ENCODE data around the gene NDFIP1. TPM values are rescaled to one million over a fixed set of nuclear protein-coding genes. Genes with fewer than 3 reads are reported as not detected.

The NDFIP1 gene
- total and polyA plus RNA-seq, 10 of the 15 experiments (the other 5 are each of a cell fraction or from before 2014, with no cell fraction given) = 0.08 to 2.7 (median 0.92) TPM

DNA sequence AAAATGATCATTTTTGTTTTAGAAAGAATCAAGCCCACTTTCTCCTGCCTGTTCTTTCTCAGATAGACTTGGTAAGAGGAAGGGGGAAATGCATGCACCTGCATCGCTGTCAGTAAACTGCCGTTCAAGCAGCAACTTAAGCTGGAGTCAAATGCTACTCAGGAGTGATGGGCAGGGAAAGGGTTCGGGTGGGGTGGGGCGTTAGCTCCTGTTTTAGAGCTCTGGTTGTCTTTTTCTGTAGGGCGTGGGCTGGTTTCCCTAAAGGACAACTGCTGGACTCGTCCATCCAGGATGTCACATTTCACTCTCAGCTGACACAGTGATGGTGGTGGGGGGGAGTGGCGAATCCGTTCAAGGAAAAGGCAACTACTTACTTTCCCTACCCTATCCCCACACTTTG is 75.0 kb downstream of the NDFIP1 start:
- Histone ChIP-seq H3K27ac (ENCODE audit: control insufficient read depth, insufficient read depth) (no peak overlapping the region), H3K36me3 (ENCODE audit: control insufficient read depth in 2 of 2, insufficient read depth in 2 of 2, low read length in 1 of 2) (no peaks in the 10 kb centered on the region), H3K4me3 (no peak overlapping the region), H2AFZ (ENCODE audit: control insufficient read depth, low read depth, low read length) (no peak overlapping the region), H3K4me2 (ENCODE audit: control insufficient read depth, insufficient read depth) (no peak overlapping the region), H3K9me3 (replicated peaks; ENCODE audit: control insufficient read depth, insufficient read depth, low read length) (no peaks in the 10 kb centered on the region), H3K79me2 (ENCODE audit: control insufficient read depth, insufficient read depth, low read length) (no peaks in the 10 kb centered on the region), H4K20me1 (ENCODE audit: control insufficient read depth, insufficient read depth) (no peaks in the 10 kb centered on the region), H3K27me3 (replicated peaks in 1 of 2; ENCODE audit: control insufficient read depth in 2 of 2, insufficient read depth in 2 of 2, low read length in 1 of 2) (peaks cover 0 to 2% of the 10 kb centered on the region in 2 experiments; a peak in 1 of 4 replicates), H3K9ac (ENCODE audit: control insufficient read depth, insufficient read depth, low read length) (no peak overlapping the region), H3K4me1 (ENCODE audit: control insufficient read depth, insufficient read depth, low read length) (no peaks in the 10 kb centered on the region)
- RAD21 ChIA-PET (ENCODE audit: unreplicated experiment) = no interaction called here
- in situ Hi-C loops (cut with MboI) (no loop called here), intact Hi-C loops (cut with micrococcal nuclease; ENCODE audit: unreplicated experiment) (no loop called here)
- SMC1A ChIA-PET (ENCODE audit: uncharacterized antibody, unreplicated experiment) = no interaction called here
- FAIRE-seq = no peak
- POLR2A ChIA-PET = no interaction called here
- CTCF ChIA-PET = interaction anchor here (0.6 kb wide), 1 partner anchor 31 kb away, joined by 3 read pairs; no protein-coding TSS in a partner anchor
- no peak for ATAC-seq
- DNase-seq (ENCODE audit: low read depth, low spot score) = no peak
- 47% methylated on average over 8 of the region's 8 CpGs for WGBS (ENCODE audit: insufficient coverage, insufficient replicate concordance, low lambda C conversion rate, missing lambda C conversion rate)
- TF ChIP-seq BACH1 (IDR thresholded peaks at IDR 0.05; ENCODE audit: borderline replicate concordance) (no peak), TAF1 (IDR thresholded peaks at IDR 0.05; ENCODE audit: borderline replicate concordance, low read depth, low read length) (no peak), LARP7 (IDR thresholded peaks at IDR 0.05) (no peak), GATAD2B (conservative IDR thresholded peaks at IDR 0.05; ENCODE audit: low read depth) (no peak), GABPA (IDR thresholded peaks at IDR 0.05; ENCODE audit: low read depth) (no peak)
- BruUV-seq (replicated peaks) = no TSS peak

DNA sequence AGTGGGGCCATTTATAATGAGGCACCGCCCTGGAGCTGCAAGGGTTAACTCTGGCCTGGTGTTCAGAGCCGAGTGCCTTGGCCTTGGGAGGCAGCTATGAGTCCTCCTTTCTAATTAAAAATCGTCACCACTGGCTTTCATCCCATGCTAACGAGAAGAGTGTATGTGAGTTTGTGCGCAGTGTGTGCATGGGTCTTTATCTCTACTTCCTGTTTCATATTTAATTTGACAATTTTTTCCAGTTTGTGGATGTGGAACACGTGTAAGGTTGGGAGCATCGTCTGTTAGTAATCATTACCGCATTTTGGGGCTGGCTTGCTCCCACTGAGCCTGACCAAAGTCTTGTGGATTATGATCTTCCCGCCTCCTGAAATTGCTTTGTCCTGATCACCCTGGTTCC is 76.4 kb downstream of the NDFIP1 start:
- Histone ChIP-seq H3K79me2 (ENCODE audit: control insufficient read depth, insufficient read depth, low read length) (no peaks in the 10 kb centered on the region), H4K20me1 (ENCODE audit: control insufficient read depth, insufficient read depth) (no peaks in the 10 kb centered on the region), H3K27me3 (replicated peaks in 1 of 2; ENCODE audit: control insufficient read depth in 2 of 2, insufficient read depth in 2 of 2, low read length in 1 of 2) (peaks cover 0 to 2% of the 10 kb centered on the region in 2 experiments; a peak in 2 of 4 replicates), H3K9me3 (replicated peaks; ENCODE audit: control insufficient read depth, insufficient read depth, low read length) (no peaks in the 10 kb centered on the region), H3K4me2 (ENCODE audit: control insufficient read depth, insufficient read depth) (no peak overlapping the region), H3K9ac (ENCODE audit: control insufficient read depth, insufficient read depth, low read length) (no peak overlapping the region), H3K4me1 (ENCODE audit: control insufficient read depth, insufficient read depth, low read length) (no peaks in the 10 kb centered on the region), H3K27ac (ENCODE audit: control insufficient read depth, insufficient read depth) (no peak overlapping the region), H3K36me3 (ENCODE audit: control insufficient read depth in 2 of 2, insufficient read depth in 2 of 2, low read length in 1 of 2) (no peaks in the 10 kb centered on the region), H2AFZ (ENCODE audit: control insufficient read depth, low read depth, low read length) (no peak overlapping the region), H3K4me3 (no peak overlapping the region)
- RAD21 ChIA-PET (ENCODE audit: unreplicated experiment) = no interaction called here
- no TSS peak for BruUV-seq (replicated peaks)
- in situ Hi-C loops (cut with MboI) = no loop called here
- no peak for ATAC-seq
- FAIRE-seq = no peak
- WGBS (ENCODE audit: insufficient coverage, insufficient replicate concordance, low lambda C conversion rate, missing lambda C conversion rate) = 35% methylated on average over 9 of the region's 9 CpGs
- POLR2A ChIA-PET = no interaction called here
- intact Hi-C loops (cut with micrococcal nuclease; ENCODE audit: unreplicated experiment) = no loop called here
- CTCF ChIA-PET = no interaction called here
- DNase-seq (ENCODE audit: low read depth, low spot score) = no peak
- SMC1A ChIA-PET (ENCODE audit: uncharacterized antibody, unreplicated experiment) = no interaction called here
- TF ChIP-seq RUNX3 (IDR thresholded peaks at IDR 0.05; ENCODE audit: low read length) (no peak), FOXK2 (IDR thresholded peaks at IDR 0.05) (no peak), CEBPB (IDR thresholded peaks at IDR 0.05; ENCODE audit: borderline replicate concordance in 1 of 2, low read depth in 2 of 2, low read length in 2 of 2) (no peak), SP1 (IDR thresholded peaks at IDR 0.05; ENCODE audit: low read depth, low read length) (no peak), ETV6 (conservative IDR thresholded peaks at IDR 0.05 in 1 of 2, IDR thresholded peaks at IDR 0.05 in 1 of 2; ENCODE audit: borderline replicate concordance in 1 of 2, low read depth in 1 of 2) (no peak), RFX5 (IDR thresholded peaks at IDR 0.05; ENCODE audit: low read depth, low read length) (no peak), NRF1 (conservative IDR thresholded peaks at IDR 0.05; ENCODE audit: low read depth, low read length) (no peak), FOS (IDR thresholded peaks at IDR 0.05; ENCODE audit: borderline replicate concordance, extremely low read depth, insufficient read length) (no peak), MXI1 (IDR thresholded peaks at IDR 0.05; ENCODE audit: low read depth, low read length) (no peak), ASH2L (IDR thresholded peaks at IDR 0.05; ENCODE audit: borderline replicate concordance, low read depth) (no peak), BHLHE40 (IDR thresholded peaks at IDR 0.05; ENCODE audit: borderline replicate concordance in 1 of 2, low read depth in 2 of 2, low read length in 1 of 2) (no peak)
- TF ChIP-seq, protein P1, sequence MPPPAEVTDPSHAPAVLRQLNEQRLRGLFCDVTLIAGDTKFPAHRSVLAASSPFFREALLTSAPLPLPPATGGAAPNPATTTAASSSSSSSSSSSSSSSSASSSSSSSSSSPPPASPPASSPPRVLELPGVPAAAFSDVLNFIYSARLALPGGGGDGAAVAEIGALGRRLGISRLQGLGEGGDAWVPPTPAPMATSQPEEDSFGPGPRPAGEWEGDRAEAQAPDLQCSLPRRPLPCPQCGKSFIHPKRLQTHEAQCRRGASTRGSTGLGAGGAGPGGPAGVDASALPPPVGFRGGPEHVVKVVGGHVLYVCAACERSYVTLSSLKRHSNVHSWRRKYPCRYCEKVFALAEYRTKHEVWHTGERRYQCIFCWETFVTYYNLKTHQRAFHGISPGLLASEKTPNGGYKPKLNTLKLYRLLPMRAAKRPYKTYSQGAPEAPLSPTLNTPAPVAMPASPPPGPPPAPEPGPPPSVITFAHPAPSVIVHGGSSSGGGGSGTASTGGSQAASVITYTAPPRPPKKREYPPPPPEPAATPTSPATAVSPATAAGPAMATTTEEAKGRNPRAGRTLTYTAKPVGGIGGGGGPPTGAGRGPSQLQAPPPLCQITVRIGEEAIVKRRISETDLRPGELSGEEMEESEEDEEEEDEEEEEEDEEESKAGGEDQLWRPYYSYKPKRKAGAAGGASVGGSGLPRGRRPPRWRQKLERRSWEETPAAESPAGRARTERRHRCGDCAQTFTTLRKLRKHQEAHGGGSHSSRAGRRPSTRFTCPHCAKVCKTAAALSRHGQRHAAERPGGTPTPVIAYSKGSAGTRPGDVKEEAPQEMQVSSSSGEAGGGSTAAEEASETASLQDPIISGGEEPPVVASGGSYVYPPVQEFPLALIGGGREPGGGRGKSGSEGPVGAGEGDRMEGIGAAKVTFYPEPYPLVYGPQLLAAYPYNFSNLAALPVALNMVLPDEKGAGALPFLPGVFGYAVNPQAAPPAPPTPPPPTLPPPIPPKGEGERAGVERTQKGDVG (CRISPR knock-in tag; IDR thresholded peaks at IDR 0.05) = no peak

All from GM12878 (cell line).